Fibroblast of skin of abdomen (primary cell): ENCODE results near the gene JAZF1.
A peak's percentile ranks its signal among the peaks of the same experiment; 100 is the strongest.

Experiments used
- DNase-seq: peaks from one replicate; pipeline ENCODE4 v3.0.0-alpha.2; 2013

Gene JAZF1

GRCh38 chr7:28005075-28005846, 175.3 kb downstream of the JAZF1 start:
- DNase-seq: no peak

- no peak for DNase-seq
Measured at GRCh38 chr7:28003408-28003807, 177.2 kb downstream of the JAZF1 start.

DNA sequence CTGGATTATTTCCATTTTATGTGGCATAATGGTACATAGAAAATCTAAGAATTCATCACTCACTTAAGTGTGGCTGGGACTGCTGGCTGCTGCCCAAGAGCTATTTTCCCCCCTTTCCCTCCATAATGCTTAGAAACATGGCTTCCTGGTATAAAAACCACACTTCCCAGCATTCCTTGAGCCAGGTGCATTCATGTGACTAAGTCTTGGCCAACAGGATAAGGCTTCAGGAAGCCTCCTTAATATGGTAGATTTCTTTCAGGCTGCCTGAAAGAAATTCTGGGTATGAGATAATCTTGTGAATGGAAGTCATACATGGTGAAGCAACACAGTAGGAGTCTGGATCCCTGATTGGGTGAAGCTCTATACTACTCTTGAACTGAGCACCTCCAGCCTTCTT, 178.0 kb downstream of the JAZF1 start:
- no peak for DNase-seq

DNA sequence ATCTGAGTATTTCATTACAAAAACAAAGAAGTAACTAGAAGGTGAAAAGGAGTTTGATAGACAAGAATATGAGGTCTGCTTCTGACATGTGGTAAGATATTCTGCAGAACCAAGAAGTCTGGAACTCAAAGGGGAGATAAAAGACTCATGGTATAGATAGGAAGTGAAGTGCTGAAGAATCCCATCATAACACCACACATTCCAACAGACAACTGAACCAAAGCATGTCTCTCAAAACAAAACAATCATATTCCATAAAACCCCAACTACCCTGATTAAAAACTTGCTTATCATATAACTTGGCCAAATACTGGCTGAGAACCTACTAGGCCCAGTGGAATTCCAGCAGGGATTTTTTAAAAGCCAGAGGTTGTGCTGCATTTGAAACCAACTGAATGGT, 178.7 kb downstream of the JAZF1 start:
- DNase-seq: no peak

GRCh38 chr7:27999829-28000228, 180.8 kb downstream of the JAZF1 start:
- DNase-seq: no peak

DNA sequence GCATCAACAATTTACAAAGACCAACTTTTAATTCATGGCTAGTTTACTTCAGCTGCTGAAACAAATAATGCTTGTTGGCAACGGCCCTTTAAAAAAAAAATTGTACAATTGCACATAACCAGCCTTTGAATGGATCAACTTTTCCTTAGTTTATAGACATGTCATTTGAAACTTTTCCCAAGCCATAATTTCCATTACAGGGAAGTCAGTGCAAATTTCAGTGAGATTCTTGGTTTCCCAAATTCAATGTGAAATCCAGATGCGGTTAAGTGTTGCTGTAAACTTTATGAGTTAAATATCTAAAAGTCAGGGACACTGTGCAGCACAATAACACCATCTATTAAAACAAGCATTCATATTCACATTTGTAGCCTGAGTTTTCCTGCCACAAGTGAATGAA, 182.2 kb downstream of the JAZF1 start:
- DNase-seq: no peak

GRCh38 chr7:27997188-27997707, 183.3 kb downstream of the JAZF1 start:
- DNase-seq: no peak

- DNase-seq: no peak
Measured at GRCh38 chr7:27996141-27996540, 184.5 kb downstream of the JAZF1 start.

DNA sequence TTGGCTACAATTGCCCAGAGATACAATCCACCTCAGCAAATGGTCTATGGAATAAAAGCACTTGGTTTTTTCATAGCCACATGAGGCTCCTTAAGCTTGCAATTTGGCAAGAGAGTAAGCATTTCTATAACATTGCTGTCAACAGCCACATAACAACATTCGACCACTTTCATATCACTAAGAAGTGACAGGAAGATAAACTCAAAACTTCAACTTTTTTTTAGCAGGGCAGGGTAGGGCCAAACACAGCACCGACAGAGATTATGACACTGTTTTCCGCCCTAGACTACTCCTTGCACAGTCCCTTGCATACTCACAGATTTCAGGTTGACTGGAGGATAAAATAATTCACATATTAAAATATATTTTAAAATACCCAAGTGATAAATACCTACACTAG, 185.4 kb downstream of the JAZF1 start:
- no peak for DNase-seq

DNA sequence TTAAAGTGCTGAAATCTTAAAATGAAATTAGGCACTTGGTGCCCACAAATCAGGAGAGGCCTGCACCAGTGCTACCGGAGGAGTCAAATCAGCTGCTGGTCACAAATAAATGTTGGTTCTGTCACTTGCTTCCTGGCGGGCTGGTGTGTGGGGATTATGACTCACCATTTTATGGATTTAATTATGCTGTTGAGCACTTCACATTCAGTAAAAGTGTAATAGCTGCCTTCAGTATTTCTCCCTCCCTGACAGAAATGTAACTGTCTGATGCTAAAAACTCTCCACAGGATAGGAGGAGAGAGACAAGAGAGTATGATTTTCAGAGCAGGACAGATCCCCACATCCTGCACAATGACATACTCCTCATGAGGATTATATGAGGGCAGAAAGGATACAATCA, 186.0 kb downstream of the JAZF1 start:
- DNase-seq: peak; percentile 67

DNA sequence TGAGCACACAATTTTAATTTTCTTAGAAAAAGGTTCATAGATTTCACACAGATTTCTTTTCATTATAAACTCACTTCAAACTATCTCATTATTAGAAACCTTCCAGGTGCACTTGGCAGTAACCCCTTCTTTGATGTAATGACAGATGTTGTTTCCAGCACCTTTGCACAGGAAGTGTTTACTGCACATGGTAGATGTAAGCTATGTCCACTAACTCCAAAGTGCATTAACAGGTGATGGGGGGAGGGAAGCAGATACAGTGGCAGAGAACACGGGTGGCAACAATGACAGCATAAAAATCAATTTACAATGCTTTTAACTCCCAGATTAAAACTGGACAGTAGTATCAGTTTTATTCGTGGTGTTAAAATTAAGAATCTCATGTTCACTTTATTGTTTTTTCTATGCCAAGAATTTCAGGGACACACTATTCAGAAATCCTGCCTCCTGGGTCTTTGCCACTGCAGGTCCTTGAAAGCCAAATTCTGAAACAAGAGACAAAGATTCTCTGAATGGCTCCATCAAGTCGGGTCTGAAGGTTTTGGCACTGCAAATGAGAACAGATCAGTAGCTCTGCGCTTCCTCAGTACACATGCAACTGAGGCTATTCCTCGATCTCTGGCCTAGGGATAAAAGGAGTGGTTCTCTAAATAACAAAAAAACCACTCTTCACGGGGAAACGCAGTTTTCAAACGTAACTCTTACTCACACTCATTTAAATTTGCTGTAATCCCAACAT, 187.7 kb downstream of the JAZF1 start:
- no peak for DNase-seq

- peak; percentile 44 for DNase-seq
Measured at GRCh38 chr7:27992097-27992496, 188.5 kb downstream of the JAZF1 start.

DNA sequence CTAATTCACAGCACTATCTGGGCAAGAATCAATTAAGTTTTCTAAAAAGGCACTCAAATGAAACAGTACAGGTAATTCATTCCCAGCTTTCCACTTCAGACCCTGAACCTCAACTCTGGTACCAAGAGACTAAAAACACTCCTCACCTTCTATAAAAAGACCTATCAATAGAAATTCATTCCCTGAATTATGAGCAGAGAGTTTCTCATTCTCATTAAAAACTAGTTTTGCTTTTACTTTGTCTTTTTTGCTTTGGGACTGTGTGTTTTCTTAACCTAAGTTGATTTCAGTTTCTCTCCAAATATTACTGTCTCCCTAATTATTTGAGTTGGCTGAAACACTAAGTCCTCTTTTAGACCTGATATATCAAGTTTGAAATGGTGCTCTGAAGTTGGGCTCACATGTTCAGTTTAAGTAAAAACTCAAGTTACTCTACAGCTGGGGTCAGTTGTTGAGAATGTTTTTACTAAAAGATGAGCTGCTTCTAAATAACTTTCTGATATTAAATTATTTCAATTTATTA, 189.5 kb downstream of the JAZF1 start:
- DNase-seq: no peak

GRCh38 chr7:27976531-27976930, 204.1 kb downstream of the JAZF1 start:
- no peak for DNase-seq

DNA sequence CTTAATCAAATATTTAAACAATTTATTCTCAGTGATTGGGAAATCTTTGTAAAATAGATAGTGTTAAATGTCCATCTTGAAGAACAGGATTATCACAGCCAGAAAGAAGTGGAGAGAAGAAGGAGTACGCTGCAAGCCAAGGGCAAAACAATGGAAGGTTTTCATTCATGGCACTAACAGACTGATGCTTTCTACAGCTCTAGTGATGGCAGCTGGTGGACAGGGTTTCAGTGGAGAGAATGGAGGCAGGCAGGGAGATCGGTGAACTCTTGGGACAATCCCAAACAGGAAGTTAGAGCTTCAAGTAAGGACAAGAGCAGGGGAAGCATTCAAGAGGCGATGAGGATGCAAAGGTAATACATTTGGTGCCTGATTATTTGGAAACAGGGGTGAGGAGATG, 207.0 kb downstream of the JAZF1 start:
- no peak for DNase-seq

DNA sequence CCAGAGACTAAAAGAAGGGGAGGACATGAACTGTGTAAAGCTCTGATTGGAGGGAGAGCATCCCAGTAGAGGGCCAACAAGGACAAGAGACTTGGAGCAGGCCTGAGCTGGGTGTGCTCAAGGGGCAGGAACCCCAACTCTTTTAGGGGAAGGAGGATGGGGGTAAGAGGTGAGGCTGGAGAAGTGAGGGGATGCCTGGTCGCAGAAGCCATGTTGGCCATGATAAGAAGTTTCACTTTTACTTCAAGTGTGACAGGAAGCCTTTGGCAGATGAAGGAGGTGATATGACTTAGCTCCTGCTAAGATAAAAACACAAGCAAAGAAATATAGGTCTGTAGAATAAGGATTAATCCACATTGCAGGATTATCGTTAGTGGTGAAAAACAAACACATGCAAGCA, 208.3 kb downstream of the JAZF1 start:
- no peak for DNase-seq

DNA sequence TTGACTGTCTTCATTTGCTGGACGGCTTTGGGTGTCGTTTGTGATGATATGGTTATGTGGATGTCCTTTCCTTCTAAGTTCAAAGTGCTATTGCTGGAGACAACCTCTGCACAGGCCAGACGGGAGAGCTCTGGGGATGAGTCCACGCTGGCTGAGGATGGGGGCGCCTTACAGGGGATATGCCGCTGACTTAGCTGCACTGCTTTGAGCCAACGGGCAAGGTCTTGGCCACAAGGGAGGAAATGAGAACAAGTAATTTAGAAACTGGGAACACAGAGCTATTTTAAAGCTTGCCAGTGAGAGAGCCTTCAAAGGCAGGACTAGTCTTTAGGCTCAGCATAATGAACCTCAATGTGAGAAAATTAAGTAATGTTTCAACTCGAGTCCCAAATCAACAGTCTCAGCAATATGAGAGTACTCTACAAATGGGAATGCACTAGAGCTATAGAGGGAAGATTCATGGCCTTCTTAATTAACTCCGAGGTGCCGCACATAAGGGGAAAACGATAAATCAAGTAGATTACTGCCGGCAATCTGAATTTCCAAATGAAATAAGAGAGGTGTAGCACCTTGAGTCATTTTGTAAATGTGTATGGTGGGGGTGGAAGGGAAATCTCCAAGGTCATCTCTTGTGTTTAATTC, 209.3 kb downstream of the JAZF1 start:
- no peak for DNase-seq

GRCh38 chr7:27970350-27970749, 210.2 kb downstream of the JAZF1 start:
- DNase-seq: no peak

- no peak for DNase-seq
Measured at GRCh38 chr7:27969346-27969745, 211.2 kb downstream of the JAZF1 start.

- no peak for DNase-seq
Measured at GRCh38 chr7:27967639-27968038, 213.0 kb downstream of the JAZF1 start.

GRCh38 chr7:27966219-27966780, 214.3 kb downstream of the JAZF1 start:
- DNase-seq: no peak

- DNase-seq: peak; percentile 52
Measured at GRCh38 chr7:27965650-27966049, 214.9 kb downstream of the JAZF1 start.

GRCh38 chr7:27964820-27965219, 215.8 kb downstream of the JAZF1 start:
- DNase-seq: no peak
